EL (cell line): ENCODE results near the gene SLC9B2.
A peak's percentile ranks its signal among the peaks of the same experiment; 100 is the strongest.

Source experiments
- DNase-seq: peaks from one replicate; pipeline ENCODE4 v3.0.0-alpha.2; 2016

Gene SLC9B2

DNA sequence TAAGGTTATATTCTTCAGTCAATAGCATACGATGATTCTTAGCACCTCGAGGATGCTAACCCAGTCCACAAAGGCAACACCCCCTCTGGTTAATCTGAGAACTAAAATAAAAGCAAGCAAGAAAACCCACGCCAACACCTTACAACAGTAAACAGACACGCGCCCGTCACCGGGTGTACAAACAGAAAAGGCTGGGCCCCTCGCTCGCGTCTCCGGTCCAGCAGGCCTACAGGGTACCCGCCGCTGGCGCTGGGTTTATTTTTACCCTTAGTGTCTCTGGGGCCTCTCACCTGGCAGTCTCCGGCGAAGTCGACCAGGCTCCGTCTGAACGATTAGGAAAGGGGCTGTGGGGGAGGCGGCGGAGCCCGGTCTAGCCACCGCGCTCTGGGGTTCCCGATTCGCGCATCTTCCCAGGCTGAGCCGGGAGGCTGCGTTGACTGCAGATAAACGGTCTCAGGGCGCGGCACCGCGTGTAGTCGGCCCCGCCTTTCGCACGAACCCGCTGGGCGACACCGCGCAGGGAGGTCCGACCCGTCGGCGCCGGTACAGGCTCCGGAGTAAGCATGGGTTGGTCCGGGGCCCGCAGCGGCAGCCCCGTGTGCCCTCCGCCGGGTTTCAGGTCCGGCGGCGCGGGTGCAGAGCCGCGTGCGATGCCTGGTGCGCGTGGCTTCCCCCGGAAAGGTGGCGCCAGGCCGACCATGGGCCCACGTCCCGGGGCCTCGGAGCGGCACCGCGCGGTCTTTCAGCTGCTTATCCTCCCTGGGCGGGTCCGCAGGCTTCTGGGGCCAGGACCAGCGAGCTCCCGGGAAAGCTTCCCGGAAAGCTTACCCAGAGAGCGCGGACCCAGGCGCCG is 441 bp downstream of the SLC9B2 start:
- DNase-seq = peak; percentile 67

DNA sequence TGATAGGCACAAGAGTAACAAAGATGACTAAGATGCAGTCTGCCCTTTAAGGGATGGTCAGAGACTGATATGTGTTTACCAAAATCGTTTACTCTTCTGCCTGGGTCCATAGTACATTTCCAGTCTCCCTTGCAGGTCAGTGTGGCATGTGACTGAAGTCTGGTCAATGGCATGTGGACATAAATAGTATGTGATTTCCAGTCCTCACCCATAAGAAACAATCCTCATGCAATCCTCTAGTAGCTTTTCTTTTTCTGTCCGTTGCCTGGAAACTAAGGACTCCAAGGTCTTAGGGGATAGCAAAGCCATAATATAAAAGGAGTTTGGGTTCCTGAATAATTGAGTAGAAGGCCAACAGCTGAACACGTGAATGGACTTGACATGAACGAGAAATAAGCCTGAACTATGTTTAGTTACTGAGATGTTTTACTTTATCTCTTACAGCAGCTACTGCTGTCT is 1.1 kb downstream of the SLC9B2 start:
- no peak for DNase-seq

- DNase-seq = no peak
Observed at GRCh38 chr4:103074744-103075434, 1.7 kb downstream of the SLC9B2 start.

- no peak for DNase-seq
Observed at GRCh38 chr4:103073792-103074438, 2.6 kb downstream of the SLC9B2 start.

DNA sequence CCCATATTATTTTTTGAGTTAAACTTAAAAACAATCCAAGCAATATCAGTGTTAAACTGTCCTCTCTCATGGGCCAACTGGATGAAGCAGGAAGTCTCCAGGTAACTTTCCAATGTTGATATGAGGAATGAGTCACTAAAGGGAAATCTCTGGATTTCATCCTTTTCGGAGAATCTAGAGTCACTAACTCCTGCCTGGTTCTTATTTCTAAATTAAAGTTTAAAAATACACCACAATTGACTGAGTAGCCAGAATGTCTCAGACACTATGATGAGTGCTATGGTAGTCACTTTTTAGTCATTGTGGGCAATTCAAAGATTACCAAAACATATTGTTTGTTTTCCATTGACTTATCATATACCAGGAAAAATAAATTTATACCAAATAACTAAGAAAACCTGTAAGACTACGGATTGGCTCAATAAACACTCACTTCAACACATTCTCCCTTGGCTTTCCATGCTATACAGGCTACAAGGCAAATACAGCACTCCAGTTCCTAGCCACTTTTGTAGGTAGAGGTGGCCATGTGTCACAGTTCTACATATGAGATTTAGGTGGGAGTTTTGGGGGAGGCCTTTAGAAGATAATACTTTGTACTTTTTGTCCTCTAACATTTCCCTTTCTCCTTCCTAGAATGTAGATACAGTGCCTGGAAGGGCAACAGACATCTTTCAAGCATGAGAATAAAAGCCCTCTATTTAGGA is 8.6 kb downstream of the SLC9B2 start:
- no peak for DNase-seq

DNA sequence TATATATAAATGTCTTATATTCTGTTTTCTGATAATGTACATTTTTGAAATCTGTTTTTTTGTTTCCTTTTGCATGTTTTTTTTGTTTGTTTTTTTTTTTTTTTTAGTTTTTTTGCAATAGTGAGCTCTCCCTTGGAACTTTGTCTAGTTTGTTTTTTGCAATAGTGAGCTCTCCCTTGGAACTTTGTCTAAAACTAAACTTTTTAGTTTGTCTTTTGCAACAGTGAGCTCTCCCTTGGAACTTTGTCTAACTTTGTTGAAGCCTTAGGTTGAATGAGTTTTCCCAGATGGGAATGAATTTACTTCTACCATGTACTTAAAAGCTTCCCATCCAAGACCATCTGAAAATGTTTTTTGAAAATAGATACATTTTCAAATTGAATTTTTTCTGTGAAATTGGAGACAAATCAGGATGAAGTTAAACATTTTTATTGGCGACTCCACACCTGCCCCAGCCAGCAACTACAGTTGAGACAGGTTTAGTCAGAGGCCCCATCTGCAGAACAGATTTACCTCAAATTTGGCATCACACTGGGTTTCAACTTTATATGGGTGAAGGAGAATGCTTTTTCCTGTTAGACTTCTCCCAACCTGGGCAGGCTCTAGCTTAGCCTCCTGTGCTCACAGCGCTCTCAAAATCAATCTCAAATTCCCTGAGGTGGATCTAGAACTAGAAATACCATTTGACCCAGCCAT is 16.0 kb downstream of the SLC9B2 start:
- DNase-seq = no peak

- DNase-seq = no peak
Observed at GRCh38 chr4:103054030-103054429, 22.5 kb downstream of the SLC9B2 start.

- DNase-seq = no peak
Observed at GRCh38 chr4:103052779-103053178, 23.8 kb downstream of the SLC9B2 start.

DNA sequence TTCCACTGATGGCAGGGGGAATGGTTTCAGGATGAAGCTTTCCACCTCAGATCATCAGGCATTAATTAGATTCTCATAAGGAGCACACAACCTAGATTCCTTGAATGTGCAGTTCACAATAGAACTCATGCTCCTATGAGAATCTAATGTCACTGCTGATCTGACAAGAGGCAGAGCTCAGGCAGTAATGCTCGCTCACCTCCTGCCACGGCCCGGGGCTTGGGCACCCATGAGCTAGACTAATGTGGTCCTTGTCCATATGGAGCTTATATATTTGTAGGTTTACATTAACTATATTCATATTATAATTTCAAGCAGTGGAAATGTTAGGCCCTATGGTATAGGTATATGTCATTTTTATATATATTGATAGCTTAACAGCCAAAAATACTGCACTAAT is 24.4 kb downstream of the SLC9B2 start:
- DNase-seq = no peak

DNA sequence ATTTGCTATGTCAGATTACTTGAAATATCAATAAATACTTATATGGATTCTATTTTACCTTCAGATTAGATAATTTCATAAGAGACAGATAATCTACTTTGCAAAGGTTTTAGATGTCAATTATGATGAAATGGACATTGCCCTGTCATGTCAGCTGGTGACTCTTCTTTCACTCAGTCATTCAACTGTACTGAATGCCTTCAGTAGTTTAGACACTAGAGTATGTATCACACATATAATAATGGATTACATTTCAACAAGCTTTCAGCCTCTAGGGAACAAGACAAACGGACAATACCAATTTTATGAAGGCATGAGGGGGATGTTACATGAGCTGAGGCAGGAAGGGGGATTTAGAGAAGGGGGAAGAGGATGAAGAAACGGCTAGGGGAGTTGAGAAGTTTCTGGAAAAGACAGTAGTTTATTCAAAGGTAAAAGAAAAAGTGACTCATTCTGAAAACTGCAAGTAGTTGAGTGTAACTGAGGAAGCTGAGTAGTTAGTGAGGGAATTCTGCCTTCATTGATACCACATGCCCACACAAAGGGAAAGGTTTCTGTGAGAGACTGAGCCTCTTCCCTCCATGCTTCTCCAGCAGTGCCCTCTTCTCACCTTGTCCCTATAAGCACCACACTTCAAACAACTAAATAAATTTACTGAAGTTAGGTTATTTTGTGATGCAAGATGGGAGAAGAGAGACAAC is 25.7 kb downstream of the SLC9B2 start:
- DNase-seq = no peak

DNA sequence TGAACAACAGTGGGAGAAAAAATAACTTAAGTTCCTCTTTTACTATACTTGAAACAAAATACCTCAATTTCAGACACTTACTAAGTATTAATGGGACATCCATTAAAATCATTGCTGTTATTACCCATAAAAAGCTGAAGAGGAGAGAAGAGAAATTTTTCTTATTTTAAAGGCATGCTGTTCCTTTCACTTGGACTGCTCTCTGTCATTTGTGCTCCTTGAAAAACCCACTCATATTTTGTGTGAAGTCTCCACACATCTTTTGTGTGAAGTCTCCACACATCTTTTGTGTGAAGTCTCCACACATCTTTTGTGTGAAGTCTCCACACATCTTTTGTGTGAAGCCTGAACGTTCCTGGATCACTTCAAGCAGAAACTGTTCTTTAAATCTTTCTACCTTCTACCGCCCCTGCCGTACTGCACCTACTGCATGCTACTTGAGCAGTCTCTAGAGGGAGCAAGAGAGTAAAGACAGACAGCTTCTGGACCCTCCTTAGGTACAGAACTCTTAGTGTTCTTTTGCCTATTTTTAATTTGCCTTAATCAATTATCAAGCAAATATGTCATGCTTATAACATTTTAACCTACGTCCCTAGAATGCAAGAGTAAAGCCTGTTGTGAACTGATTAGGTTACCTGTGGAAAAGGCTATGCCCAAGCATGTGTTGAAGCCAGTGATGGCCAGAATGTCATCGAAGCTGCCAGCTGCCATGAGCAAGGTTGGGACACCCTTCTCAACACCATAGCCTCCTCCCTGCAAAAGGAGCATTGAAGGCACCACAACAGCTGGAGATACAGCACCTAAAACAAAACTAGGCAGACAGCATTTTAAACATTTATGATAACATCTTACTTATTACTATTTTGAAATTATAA is 29.9 kb downstream of the SLC9B2 start:
- peak; percentile 42 for DNase-seq

GRCh38 chr4:103044183-103044582 is 32.4 kb downstream of the SLC9B2 start:
- no peak for DNase-seq

GRCh38 chr4:103036169-103036568 is 40.4 kb downstream of the SLC9B2 start:
- DNase-seq = no peak

DNA sequence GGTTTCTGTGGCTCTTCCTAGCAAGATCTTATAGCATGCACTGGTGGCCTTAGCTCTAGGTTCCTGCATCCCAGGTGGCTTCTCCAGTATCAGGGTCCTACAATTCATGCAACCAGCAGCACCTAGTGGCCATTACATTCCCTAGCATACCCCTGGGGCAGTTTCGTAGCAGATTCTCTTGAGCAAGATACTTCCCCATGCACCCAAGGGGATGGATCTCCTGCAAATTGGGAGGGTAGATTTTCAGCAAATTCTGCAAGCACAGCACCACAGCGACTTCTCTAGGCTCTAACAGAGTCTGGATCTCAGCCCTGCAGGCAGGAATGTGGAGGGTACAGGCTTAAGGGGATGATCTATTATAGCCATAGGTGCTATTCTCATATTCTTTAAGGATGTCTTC is 44.0 kb downstream of the SLC9B2 start:
- peak; percentile 37 for DNase-seq

DNA sequence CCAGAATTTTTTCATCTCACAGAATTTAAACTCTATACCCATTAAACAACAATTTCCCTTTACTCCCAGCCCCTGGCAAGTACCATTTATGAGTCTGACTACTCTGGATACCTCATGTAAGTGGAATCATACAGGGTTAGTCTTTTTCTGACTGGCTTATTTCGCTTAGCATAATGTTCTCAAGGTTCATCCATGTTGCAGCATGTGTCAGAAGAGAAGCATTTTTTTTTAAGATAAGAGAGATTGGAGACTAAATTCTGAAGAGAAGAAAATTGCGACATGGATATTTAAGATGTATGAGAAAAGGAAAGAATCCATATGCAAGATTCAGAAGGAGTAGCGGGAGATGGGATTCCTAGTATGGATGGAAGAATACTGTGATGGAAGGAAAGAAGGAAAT is 45.8 kb downstream of the SLC9B2 start:
- no peak for DNase-seq

GRCh38 chr4:103029300-103029699 is 47.3 kb downstream of the SLC9B2 start:
- no peak for DNase-seq

GRCh38 chr4:103026868-103027267 is 49.7 kb downstream of the SLC9B2 start:
- no peak for DNase-seq

- DNase-seq = no peak
Observed at GRCh38 chr4:103024996-103025395, 51.6 kb downstream of the SLC9B2 start.

DNA sequence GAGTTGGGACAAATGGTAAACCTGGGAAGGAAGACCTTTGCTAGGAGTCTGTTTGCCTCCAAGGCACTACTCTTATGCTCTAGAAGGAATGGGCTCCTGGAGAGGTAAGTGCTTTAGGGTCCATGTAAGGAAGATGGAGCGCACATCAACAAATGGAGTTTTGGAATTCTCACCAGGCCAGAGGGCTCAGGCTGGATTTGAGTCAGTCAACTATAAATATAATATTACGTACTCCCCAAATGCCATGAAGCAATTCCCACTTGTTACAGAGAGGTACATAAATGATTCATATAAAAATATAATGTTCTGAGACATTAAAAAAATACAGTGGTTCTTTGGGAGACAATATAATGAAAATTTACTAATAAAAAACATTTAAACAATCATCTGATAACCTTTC is 55.4 kb downstream of the SLC9B2 start:
- no peak for DNase-seq

DNA sequence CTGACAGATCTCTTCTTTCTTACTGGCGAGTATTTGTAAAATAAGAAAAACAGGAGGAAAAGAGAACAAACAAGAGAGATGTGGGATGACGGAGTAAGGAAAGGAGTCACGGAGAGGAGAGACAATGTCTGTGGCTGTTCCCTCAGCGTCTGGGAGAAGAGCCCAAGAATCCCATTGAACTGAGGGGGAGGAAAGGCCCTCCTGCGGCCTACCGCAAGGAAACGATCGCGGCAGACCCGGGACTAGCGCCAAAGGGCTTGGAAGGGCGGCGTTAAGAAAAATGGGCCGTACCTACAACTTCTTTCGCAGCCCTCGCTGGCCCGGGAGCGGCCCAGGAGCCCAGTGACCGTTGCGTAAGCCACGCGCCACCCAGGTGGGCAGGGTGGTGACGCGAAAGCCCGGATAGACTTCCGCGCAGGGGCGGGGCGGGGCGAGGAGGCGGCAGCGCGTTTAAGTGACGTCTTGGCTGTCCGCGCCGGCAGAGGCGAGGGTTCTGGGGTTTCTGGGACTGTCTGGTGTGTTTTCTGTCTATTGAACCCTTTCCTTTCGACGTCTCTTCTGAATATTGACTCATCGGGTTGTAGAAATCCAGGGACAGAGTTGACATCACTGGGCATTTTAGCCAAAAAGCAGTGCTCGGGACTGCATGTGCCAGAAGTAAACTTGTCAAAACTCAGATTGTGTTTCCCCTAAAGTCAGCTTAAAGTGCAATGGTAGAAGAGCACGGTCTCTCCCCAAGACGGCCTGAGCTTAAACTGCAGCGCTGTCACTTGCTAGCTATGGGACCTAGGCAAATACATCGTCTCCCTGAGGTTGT is 57.0 kb downstream of the SLC9B2 start, which contains the start of gene SLC9B1:
SLC9B1 (minus strand) TSS at position 398 of the 817 bp plus-strand sequence. CDS start 27,994 bp downstream, outside the sequence.
- peak; percentile 95 for DNase-seq
